IPS-18a (cell line): ENCODE measurements around the gene RHOC.

Experiments used
- H3K27ac ChIP-seq: one replicate; pipeline ENCODE4 v1.5.1; 2013; ENCODE audit warnings: low read length
- H3K27me3 ChIP-seq: one replicate; pipeline ENCODE4 v1.6.1; 2013; ENCODE audit warnings: mild to moderate bottlenecking, low read length; ENCODE audit not compliant: control insufficient read depth, insufficient read depth
- H3K36me3 ChIP-seq: one replicate; pipeline ENCODE4 v1.6.1; 2013; ENCODE audit warnings: low read depth, low read length; ENCODE audit not compliant: control insufficient read depth
- H3K4me1 ChIP-seq: one replicate; pipeline ENCODE4 v1.6.1; 2013; ENCODE audit warnings: low read depth, low read length; ENCODE audit not compliant: control insufficient read depth
- H3K4me3 ChIP-seq: one replicate; pipeline ENCODE4 v1.5.1; 2013; ENCODE audit warnings: low read length
- H3K9ac ChIP-seq: one replicate; pipeline ENCODE4 v1.6.1; 2013; ENCODE audit warnings: mild to moderate bottlenecking, low read length, moderate library complexity
- H3K9me3 ChIP-seq: one replicate; pipeline ENCODE4 v1.6.1; 2013; ENCODE audit warnings: low read depth, low read length; ENCODE audit not compliant: control insufficient read depth

Gene RHOC

GRCh38 chr1:112698366-112699310, 8.3 kb downstream of the RHOC start:
- Histone ChIP-seq H3K36me3 (peaks cover 27% of the 10 kb centered on the region), H3K9ac (no peak overlapping the region), H3K27ac (no peak overlapping the region), H3K27me3 (peaks cover 35% of the 10 kb centered on the region), H3K4me3 (no peak overlapping the region), H3K4me1 (peaks cover 26% of the 10 kb centered on the region), H3K9me3 (no peaks in the 10 kb centered on the region)

GRCh38 chr1:112697781-112698201, 9.1 kb downstream of the RHOC start:
- no peak overlapping the region for H3K27ac ChIP-seq
- H3K36me3 ChIP-seq, result peaks cover 32% of the 10 kb centered on the region

GRCh38 chr1:112696578-112697314, 10.2 kb downstream of the RHOC start:
- no peaks in the 10 kb centered on the region for H3K9me3 ChIP-seq
- no peak overlapping the region for H3K27ac ChIP-seq
- peaks cover 26% of the 10 kb centered on the region for H3K4me1 ChIP-seq
- H3K4me3 ChIP-seq, result no peak overlapping the region
- H3K27me3 ChIP-seq, result peaks cover 19% of the 10 kb centered on the region
- no peak overlapping the region for H3K9ac ChIP-seq
- H3K36me3 ChIP-seq, result peaks cover 40% of the 10 kb centered on the region

More at GRCh38 chr1:112697781-112698201, 9.1 kb downstream of the RHOC start:
- Histone ChIP-seq H3K9ac (no peak overlapping the region), H3K27me3 (peaks cover 28% of the 10 kb centered on the region), H3K9me3 (no peaks in the 10 kb centered on the region), H3K4me1 (peaks cover 26% of the 10 kb centered on the region), H3K4me3 (no peak overlapping the region)

- peaks cover 46% of the 10 kb centered on the region for H3K36me3 ChIP-seq
Observed at GRCh38 chr1:112695276-112695675, 11.7 kb downstream of the RHOC start.

GRCh38 chr1:112694363-112694929, 12.5 kb downstream of the RHOC start:
- H3K9me3 ChIP-seq, result no peaks in the 10 kb centered on the region
- H3K27me3 ChIP-seq, result peaks cover 8% of the 10 kb centered on the region
- peaks cover 41% of the 10 kb centered on the region for H3K36me3 ChIP-seq
- peaks cover 7% of the 10 kb centered on the region for H3K4me1 ChIP-seq
- no peak overlapping the region for H3K9ac ChIP-seq
- no peak overlapping the region for H3K27ac ChIP-seq
- H3K4me3 ChIP-seq, result no peak overlapping the region

More at GRCh38 chr1:112695276-112695675, 11.7 kb downstream of the RHOC start:
- Histone ChIP-seq H3K4me3 (no peak overlapping the region), H3K4me1 (peaks cover 12% of the 10 kb centered on the region), H3K27ac (no peak overlapping the region), H3K9ac (no peak overlapping the region), H3K9me3 (no peaks in the 10 kb centered on the region), H3K27me3 (peaks cover 16% of the 10 kb centered on the region)

GRCh38 chr1:112693821-112694220, 13.1 kb downstream of the RHOC start:
- Histone ChIP-seq H3K4me3 (no peak overlapping the region), H3K36me3 (peaks cover 39% of the 10 kb centered on the region), H3K9me3 (no peaks in the 10 kb centered on the region), H3K9ac (no peak overlapping the region), H3K27ac (no peak overlapping the region), H3K27me3 (peaks cover 2% of the 10 kb centered on the region), H3K4me1 (peaks cover 7% of the 10 kb centered on the region)

- Histone ChIP-seq H3K27ac (no peak overlapping the region), H3K9ac (no peak overlapping the region), H3K4me1 (no peaks in the 10 kb centered on the region), H3K4me3 (no peak overlapping the region), H3K27me3 (no peaks in the 10 kb centered on the region), H3K36me3 (peaks cover 33% of the 10 kb centered on the region), H3K9me3 (no peaks in the 10 kb centered on the region)
Observed at GRCh38 chr1:112692681-112693080, 14.2 kb downstream of the RHOC start.

GRCh38 chr1:112689842-112690237, 17.1 kb downstream of the RHOC start:
- no peaks in the 10 kb centered on the region for H3K9me3 ChIP-seq

GRCh38 chr1:112689196-112689841, 17.6 kb downstream of the RHOC start:
- no peak overlapping the region for H3K27ac ChIP-seq
- H3K4me1 ChIP-seq, result no peaks in the 10 kb centered on the region
- H3K27me3 ChIP-seq, result no peaks in the 10 kb centered on the region
- H3K9me3 ChIP-seq, result no peaks in the 10 kb centered on the region
- no peak overlapping the region for H3K9ac ChIP-seq
- H3K36me3 ChIP-seq, result peaks cover 26% of the 10 kb centered on the region
- H3K4me3 ChIP-seq, result no peak overlapping the region

More at GRCh38 chr1:112689842-112690237, 17.1 kb downstream of the RHOC start:
- Histone ChIP-seq H3K27ac (no peak overlapping the region), H3K9ac (no peak overlapping the region), H3K36me3 (peaks cover 26% of the 10 kb centered on the region), H3K4me1 (no peaks in the 10 kb centered on the region), H3K4me3 (no peak overlapping the region), H3K27me3 (no peaks in the 10 kb centered on the region)

GRCh38 chr1:112688781-112689193, 18.1 kb downstream of the RHOC start:
- Histone ChIP-seq H3K27me3 (no peaks in the 10 kb centered on the region), H3K27ac (no peak overlapping the region), H3K9ac (no peak overlapping the region), H3K4me3 (no peak overlapping the region), H3K4me1 (no peaks in the 10 kb centered on the region), H3K9me3 (no peaks in the 10 kb centered on the region), H3K36me3 (peaks cover 21% of the 10 kb centered on the region)
